Endothelial cell (in vitro differentiated cells): ENCODE results near the gene MED12L. TPM values are rescaled to one million over a fixed set of nuclear protein-coding genes. Genes with fewer than 3 reads are reported as not detected.
"Not testable (repeated sequence)": the region's sequence is repeated elsewhere in the genome, so short reads cannot be mapped to it uniquely, and the experiment has no call there.

ENCODE experiments used
- DNase-seq: peaks from one replicate; pipeline ENCODE4 v3.0.0; 2021; ENCODE audit warnings: low spot score
- H3K27ac Mint-ChIP-seq: one replicate; pipeline ENCODE4 v1.8.0; 2021; ENCODE audit warnings: mixed read lengths, inconsistent platforms; ENCODE audit not compliant: unreplicated experiment
- H3K27me3 Mint-ChIP-seq: one replicate; pipeline ENCODE4 v1.8.0; 2021; ENCODE audit warnings: mild to moderate bottlenecking, moderate library complexity, mixed read lengths, inconsistent platforms; ENCODE audit not compliant: unreplicated experiment
- H3K36me3 Mint-ChIP-seq: one replicate; pipeline ENCODE4 v1.8.0; 2021; ENCODE audit warnings: mild to moderate bottlenecking, low read depth, mixed read lengths, inconsistent platforms; ENCODE audit not compliant: unreplicated experiment
- H3K4me1 Mint-ChIP-seq: one replicate; pipeline ENCODE4 v1.8.0; 2021; ENCODE audit warnings: mild to moderate bottlenecking, mixed read lengths, inconsistent platforms; ENCODE audit not compliant: unreplicated experiment
- H3K4me3 Mint-ChIP-seq: one replicate; pipeline ENCODE4 v1.8.0; 2021; ENCODE audit warnings: mild to moderate bottlenecking, mixed read lengths, inconsistent platforms; ENCODE audit not compliant: unreplicated experiment
- H3K9me3 Mint-ChIP-seq: one replicate; pipeline ENCODE4 v1.8.0; 2021; ENCODE audit warnings: mixed read lengths, inconsistent platforms; ENCODE audit not compliant: unreplicated experiment
- total RNA-seq: library from RNA; stranded (reverse); fragmentation: NEBNext Ultra II Directional; extraction: Animal tissue kit (Norgen Biotek cat#: 25700); gene quantifications from one replicate; pipeline ENCODE4 v1.2.1, GENCODE V29; 2021; ENCODE audit not compliant: unreplicated experiment
- TF ChIP-seq, protein P1 (sequence below): fragments of 200-600 bp; sonication (generic); IDR thresholded peaks from one replicate; pipeline ENCODE4 v1.5.0; 2021; ENCODE audit warnings: antibody characterized with exemption; ENCODE audit not compliant: unreplicated experiment

Gene MED12L
- total RNA-seq, 1 donor from 2014 or later: 4.4 TPM

- Mint-ChIP-seq H3K4me3 (no peak overlapping the region), H3K4me1 (peaks cover 20% of the 10 kb centered on the region), H3K36me3 (no peaks in the 10 kb centered on the region), H3K27ac (no peak overlapping the region), H3K9me3 (no peaks in the 10 kb centered on the region), H3K27me3 (peaks cover 1% of the 10 kb centered on the region)
- TF ChIP-seq, protein P1, sequence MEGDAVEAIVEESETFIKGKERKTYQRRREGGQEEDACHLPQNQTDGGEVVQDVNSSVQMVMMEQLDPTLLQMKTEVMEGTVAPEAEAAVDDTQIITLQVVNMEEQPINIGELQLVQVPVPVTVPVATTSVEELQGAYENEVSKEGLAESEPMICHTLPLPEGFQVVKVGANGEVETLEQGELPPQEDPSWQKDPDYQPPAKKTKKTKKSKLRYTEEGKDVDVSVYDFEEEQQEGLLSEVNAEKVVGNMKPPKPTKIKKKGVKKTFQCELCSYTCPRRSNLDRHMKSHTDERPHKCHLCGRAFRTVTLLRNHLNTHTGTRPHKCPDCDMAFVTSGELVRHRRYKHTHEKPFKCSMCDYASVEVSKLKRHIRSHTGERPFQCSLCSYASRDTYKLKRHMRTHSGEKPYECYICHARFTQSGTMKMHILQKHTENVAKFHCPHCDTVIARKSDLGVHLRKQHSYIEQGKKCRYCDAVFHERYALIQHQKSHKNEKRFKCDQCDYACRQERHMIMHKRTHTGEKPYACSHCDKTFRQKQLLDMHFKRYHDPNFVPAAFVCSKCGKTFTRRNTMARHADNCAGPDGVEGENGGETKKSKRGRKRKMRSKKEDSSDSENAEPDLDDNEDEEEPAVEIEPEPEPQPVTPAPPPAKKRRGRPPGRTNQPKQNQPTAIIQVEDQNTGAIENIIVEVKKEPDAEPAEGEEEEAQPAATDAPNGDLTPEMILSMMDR: no peak
- DNase-seq: no peak
Measured at GRCh38 chr3:151234825-151235224, 149.4 kb downstream of the MED12L start.

DNA sequence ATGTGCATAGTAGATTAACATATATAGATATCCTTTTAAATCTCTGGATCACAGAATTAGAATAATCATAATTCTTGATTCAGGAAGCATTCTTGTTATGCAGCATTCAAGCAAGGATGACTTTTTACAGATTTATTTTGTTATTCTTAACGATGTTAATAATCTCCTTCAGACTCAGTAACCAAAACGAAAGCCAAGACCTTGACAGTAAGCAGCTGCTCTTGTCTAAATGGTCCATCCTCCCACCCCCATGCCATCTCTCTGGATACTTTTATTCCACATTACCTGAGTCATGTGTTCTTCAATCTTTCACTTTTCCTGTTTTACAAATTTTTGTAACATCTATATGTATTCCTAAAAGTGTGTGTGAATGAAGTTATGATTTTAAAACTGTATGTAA, 150.9 kb downstream of the MED12L start:
- no peak for DNase-seq
- H3K9me3 Mint-ChIP-seq: no peaks in the 10 kb centered on the region
- H3K27ac Mint-ChIP-seq: no peak overlapping the region
- H3K4me3 Mint-ChIP-seq: no peak overlapping the region
- TF ChIP-seq, protein P1: no peak
- peaks cover 1% of the 10 kb centered on the region for H3K27me3 Mint-ChIP-seq
- H3K4me1 Mint-ChIP-seq: peaks cover 12% of the 10 kb centered on the region
- no peaks in the 10 kb centered on the region for H3K36me3 Mint-ChIP-seq

GRCh38 chr3:151236736-151237135, 151.3 kb downstream of the MED12L start:
- no peak for DNase-seq
- TF ChIP-seq, protein P1: no peak
- Mint-ChIP-seq H3K36me3 (no peaks in the 10 kb centered on the region), H3K4me1 (peaks cover 9% of the 10 kb centered on the region), H3K27ac (no peak overlapping the region), H3K4me3 (no peak overlapping the region), H3K27me3 (peaks cover 1% of the 10 kb centered on the region), H3K9me3 (no peaks in the 10 kb centered on the region)

DNA sequence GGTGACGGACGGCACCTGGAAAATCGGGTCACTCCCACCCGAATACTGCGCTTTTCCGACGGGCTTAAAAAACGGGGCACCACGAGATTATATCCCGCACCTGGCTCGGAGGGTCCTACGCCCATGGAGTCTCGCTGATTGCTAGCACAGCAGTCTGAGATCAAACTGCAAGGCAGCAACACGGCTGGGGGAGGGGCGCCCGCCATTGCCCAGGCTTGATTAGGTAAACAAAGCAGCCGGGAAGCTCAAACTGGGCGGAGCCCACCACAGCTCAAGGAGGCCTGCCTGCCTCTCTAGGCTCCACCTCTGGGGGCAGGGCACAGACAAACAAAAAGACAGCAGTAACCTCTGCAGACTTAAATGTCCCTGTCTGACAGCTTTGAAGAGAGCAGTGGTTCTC, 156.5 kb downstream of the MED12L start:
- not testable (repeated sequence) for H3K4me3 Mint-ChIP-seq, H3K27me3 Mint-ChIP-seq, H3K4me1 Mint-ChIP-seq, H3K27ac Mint-ChIP-seq, H3K36me3 Mint-ChIP-seq, DNase-seq, H3K9me3 Mint-ChIP-seq

DNA sequence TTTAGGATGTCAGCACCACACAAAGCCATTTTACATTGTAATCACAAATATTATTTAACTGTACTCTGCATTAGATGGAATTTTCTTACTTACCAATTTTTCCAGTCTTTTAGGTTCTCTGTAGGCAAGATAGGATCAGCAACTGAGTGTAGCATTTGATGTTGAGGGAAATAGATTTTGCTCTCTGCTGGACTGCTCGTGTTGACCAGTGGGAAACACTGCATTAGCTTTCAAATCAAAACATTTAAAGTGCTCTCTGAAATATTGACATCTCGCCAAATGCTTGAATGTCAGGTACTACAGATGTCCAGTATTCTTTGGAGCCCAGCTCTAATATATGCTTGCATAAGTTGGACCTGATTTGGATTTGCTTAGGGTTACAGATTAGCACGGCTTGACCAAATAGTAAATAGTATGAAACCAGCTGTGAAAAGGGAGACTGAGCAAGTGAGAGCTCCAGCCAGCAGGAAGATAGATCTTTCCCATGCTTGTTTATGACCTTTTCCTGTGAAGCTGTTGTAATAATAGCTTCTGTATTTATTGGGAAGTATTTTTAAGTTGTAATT, 163.4 kb downstream of the MED12L start:
- Mint-ChIP-seq H3K27ac (no peak overlapping the region), H3K9me3 (no peaks in the 10 kb centered on the region), H3K36me3 (no peaks in the 10 kb centered on the region), H3K4me1 (peaks cover 10% of the 10 kb centered on the region), H3K4me3 (no peak overlapping the region), H3K27me3 (peaks cover 1% of the 10 kb centered on the region)
- DNase-seq: no peak
- TF ChIP-seq, protein P1: no peak
